H1 (cell line): ENCODE data around the gene TARP.
"Not testable (repeated sequence)": the region's sequence is repeated elsewhere in the genome, so short reads cannot be mapped to it uniquely, and the experiment has no call there.

Experiments used
- CTCF ChIA-PET: fragments of 300-600 bp; sonication (Branson Sonifier 250); formaldehyde crosslinking; loops from one replicate; lab custom pipeline; 2021; ENCODE audit not compliant: partially characterized antibody; lab: Charles Lee
- POLR2A ChIA-PET: fragments of 300-600 bp; sonication (Branson Sonifier 250); formaldehyde crosslinking; loops from one replicate; lab custom pipeline; 2021; ENCODE audit warnings: inconsistent platforms; ENCODE audit not compliant: partially characterized antibody; lab: Charles Lee
- DNase-seq, 2 experiments: peaks; one replicate each; pipeline versions ENCODE4 v3.0.0 to v3.0.0-alpha.2; 2010 to 2022; ENCODE audit warnings: low spot score in 2 of 2, low read depth in 1 of 2, mixed read lengths in 1 of 2
- FAIRE-seq: peaks from 2 replicates; lab custom pipeline; 2011; peaks lifted over from hg19 to GRCh38; lab: Jason Lieb, UNC
- H2AFZ ChIP-seq: 2 replicates; pipeline ENCODE4 v1.8.1; 2012; ENCODE audit warnings: low read length, inconsistent platforms
- H2AK5ac ChIP-seq: 2 replicates; pipeline ENCODE4 v1.6.1; 2013; ENCODE audit warnings: low read depth, low read length
- H2BK120ac ChIP-seq: replicated peaks from 2 replicates; pipeline ENCODE3; 2013; ENCODE audit warnings: low read depth, low read length, inconsistent platforms
- H2BK12ac ChIP-seq: 2 replicates; pipeline ENCODE4 v1.6.1; 2013; ENCODE audit warnings: low read depth, low read length
- H2BK15ac ChIP-seq: 2 replicates; pipeline ENCODE4 v1.6.1; 2013; ENCODE audit warnings: low read length
- H2BK20ac ChIP-seq: 2 replicates; pipeline ENCODE4 v1.6.1; 2013; ENCODE audit warnings: low read length
- H2BK5ac ChIP-seq: 2 replicates; pipeline ENCODE4 v1.6.1; 2013; ENCODE audit warnings: low read depth, low read length
- H3K14ac ChIP-seq: 2 replicates; pipeline ENCODE4 v1.6.1; 2013; ENCODE audit warnings: inconsistent platforms; ENCODE audit not compliant: insufficient read length
- H3K18ac ChIP-seq: 2 replicates; pipeline ENCODE4 v1.6.1; 2013; ENCODE audit warnings: low read length; ENCODE audit errors: extremely low read depth
- H3K23ac ChIP-seq: 2 replicates; pipeline ENCODE4 v1.6.1; 2013; ENCODE audit warnings: inconsistent platforms; ENCODE audit not compliant: insufficient read length
- H3K23me2 ChIP-seq: 2 replicates; pipeline ENCODE4 v1.6.1; 2013; ENCODE audit warnings: low read depth, low read length
- H3K27ac ChIP-seq: 2 replicates; pipeline ENCODE4 v1.6.1; 2011; ENCODE audit warnings: low read depth, low read length, inconsistent platforms
- H3K27me3 ChIP-seq, 4 experiments: replicated peaks in 1 of 4; 1 replicate in 1 of 4; 2 replicates in 3 of 4; pipeline versions ENCODE4 v1.6.1 to v1.8.1; 2011 to 2013; ENCODE audit warnings: low read length in 3 of 4, mild to moderate bottlenecking in 3 of 4, inconsistent platforms in 2 of 4, mixed read lengths in 2 of 4, moderate library complexity in 1 of 4; ENCODE audit not compliant: control insufficient read depth in 3 of 4, insufficient read depth in 3 of 4; ENCODE audit errors: extremely low read depth in 1 of 4
- H3K36me3 ChIP-seq, 4 experiments: 2 replicates each; pipeline versions ENCODE4 v1.6.1 to v1.8.1; 2011 to 2013; ENCODE audit warnings: mild to moderate bottlenecking in 4 of 4, low read length in 3 of 4, moderate library complexity in 2 of 4, control low read depth in 1 of 4, inconsistent platforms in 1 of 4; ENCODE audit not compliant: insufficient read depth in 4 of 4, control insufficient read depth in 2 of 4
- H3K4ac ChIP-seq: replicated peaks from 2 replicates; pipeline ENCODE3; 2013; ENCODE audit warnings: low read length, low read depth, mixed read lengths, inconsistent platforms; ENCODE audit not compliant: insufficient read length
- H3K4me1 ChIP-seq, 4 experiments: replicated peaks in 1 of 4; 1 replicate in 1 of 4; 2 replicates in 3 of 4; pipeline versions ENCODE4 v1.6.1 to v1.8.1; 2011 to 2013; ENCODE audit warnings: low read length in 3 of 4, inconsistent platforms in 2 of 4, mixed read lengths in 1 of 4; ENCODE audit not compliant: insufficient read depth in 4 of 4, control insufficient read depth in 3 of 4
- H3K4me2 ChIP-seq, 2 experiments: 2 replicates each; pipeline versions ENCODE4 v1.6.1 to v1.8.1; 2011 to 2013; ENCODE audit warnings: low read depth in 2 of 2, low read length in 2 of 2, control low read depth in 1 of 2, inconsistent platforms in 1 of 2, mild to moderate bottlenecking in 1 of 2; ENCODE audit not compliant: insufficient read depth in 1 of 2
- H3K4me3 ChIP-seq, 4 experiments: fragments of 200-600, 300-600 bp in 1 of 4; sonication (generic), shearing (Covaris generic), sonication (Bioruptor Twin) in 1 of 4; 2 replicates each; pipeline versions ENCODE4 v1.5.1 to v1.8.1; 2011 to 2016; ENCODE audit warnings: low read length in 4 of 4, low read depth in 3 of 4, control low read depth in 2 of 4, inconsistent platforms in 2 of 4, mild to moderate bottlenecking in 2 of 4, mixed read lengths in 1 of 4, moderate library complexity in 1 of 4; ENCODE audit not compliant: insufficient read depth in 2 of 4; ENCODE audit errors: extremely low read depth in 1 of 4
- H3K56ac ChIP-seq: replicated peaks from 2 replicates; pipeline ENCODE3; 2013; ENCODE audit warnings: low read depth, mild to moderate bottlenecking, mixed read lengths, low read length, inconsistent platforms; ENCODE audit not compliant: insufficient read length
- H3K79me1 ChIP-seq: 2 replicates; pipeline ENCODE4 v1.6.1; 2013; ENCODE audit warnings: low read depth, low read length, control low read depth
- H3K79me2 ChIP-seq, 2 experiments: 2 replicates each; pipeline versions ENCODE4 v1.6.1 to v1.8.1; 2012 to 2013; ENCODE audit warnings: low read length in 2 of 2, mild to moderate bottlenecking in 2 of 2, inconsistent platforms in 1 of 2; ENCODE audit not compliant: insufficient read depth in 2 of 2, control insufficient read depth in 1 of 2
- H3K9ac ChIP-seq, 4 experiments: replicated peaks in 1 of 4; 1 replicate in 1 of 4; 2 replicates in 3 of 4; pipeline versions ENCODE4 v1.6.1 to v1.8.1; 2011 to 2013; ENCODE audit warnings: low read depth in 3 of 4, low read length in 3 of 4, control low read depth in 2 of 4, mild to moderate bottlenecking in 2 of 4, moderate library complexity in 2 of 4, inconsistent platforms in 1 of 4; ENCODE audit errors: extremely low read depth in 1 of 4
- H3K9me3 ChIP-seq, 2 experiments: 2 replicates each; pipeline versions ENCODE4 v1.6.1 to v1.8.1; 2012 to 2013; ENCODE audit warnings: mild to moderate bottlenecking in 2 of 2, moderate library complexity in 2 of 2, control low read depth in 1 of 2, inconsistent platforms in 1 of 2, low read depth in 1 of 2, low read length in 1 of 2, mixed read lengths in 1 of 2; ENCODE audit not compliant: insufficient read depth in 2 of 2
- H4K20me1 ChIP-seq, 2 experiments: replicated peaks in 1 of 2; 2 replicates each; pipeline versions ENCODE3 to v1.8.1; 2011 to 2013; ENCODE audit warnings: inconsistent platforms in 2 of 2, low read length in 2 of 2, mild to moderate bottlenecking in 1 of 2; ENCODE audit not compliant: insufficient read depth in 2 of 2, control insufficient read depth in 1 of 2
- H4K5ac ChIP-seq: 2 replicates; pipeline ENCODE4 v1.6.1; 2013; ENCODE audit warnings: low read length, low read depth, mixed read lengths, inconsistent platforms; ENCODE audit not compliant: insufficient read length
- H4K8ac ChIP-seq: 2 replicates; pipeline ENCODE4 v1.8.0; 2013; ENCODE audit warnings: mild to moderate bottlenecking, moderate library complexity, low read length, inconsistent platforms; ENCODE audit not compliant: insufficient read depth; ENCODE audit errors: extremely low read depth
- H4K91ac ChIP-seq: replicated peaks from 2 replicates; pipeline ENCODE3; 2013; ENCODE audit warnings: low read length, mixed read lengths, inconsistent platforms; ENCODE audit not compliant: insufficient read length
- WGBS, 2 experiments: shearing (Covaris generic) in 1 of 2; methylation state at CpG; one replicate each; pipeline versions ENCODE4 v1.1.6 to v1.1.7; 2013 to 2015; ENCODE audit warnings: low lambda C conversion rate in 2 of 2, mixed read lengths in 2 of 2, inconsistent platforms in 1 of 2, low coverage in 1 of 2, missing lambda C conversion rate in 1 of 2; ENCODE audit not compliant: insufficient replicate concordance in 2 of 2, insufficient coverage in 1 of 2, insufficient read length in 1 of 2; ENCODE audit errors: extremely low coverage in 1 of 2, missing lambda C conversion rate in 1 of 2; 5-methylcytosine and 5-hydroxymethylcytosine counted together

Gene TARP

DNA sequence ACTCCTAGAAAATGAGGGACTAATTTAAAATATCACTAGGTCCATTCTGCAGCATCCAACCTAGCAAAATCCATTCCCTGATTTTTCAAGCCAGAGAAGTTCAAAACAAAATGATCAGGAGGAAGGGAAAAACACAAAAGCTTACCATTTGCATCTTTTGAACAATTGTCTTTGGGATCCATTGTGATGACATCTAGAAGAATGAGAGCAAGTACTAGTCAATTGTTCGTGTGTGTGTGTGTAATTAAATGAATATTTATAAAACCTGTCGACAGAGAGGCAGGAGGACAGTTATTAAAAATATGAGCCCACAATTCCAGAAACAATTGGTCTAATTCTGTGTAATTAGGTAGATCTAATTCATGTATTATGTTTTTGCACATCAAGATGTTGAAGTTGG, 11.4 kb downstream of the TARP start:
- H3K4me1 ChIP-seq, POLR2A ChIA-PET, H3K14ac ChIP-seq, H2AK5ac ChIP-seq, H3K27me3 ChIP-seq, H4K5ac ChIP-seq, H3K23me2 ChIP-seq, H3K79me1 ChIP-seq, H2BK15ac ChIP-seq, DNase-seq, FAIRE-seq, H3K23ac ChIP-seq, H3K4me2 ChIP-seq, H3K79me2 ChIP-seq, H3K18ac ChIP-seq, H2BK120ac ChIP-seq, H3K4me3 ChIP-seq, H2BK20ac ChIP-seq, H3K9me3 ChIP-seq, H4K20me1 ChIP-seq, H4K91ac ChIP-seq, H4K8ac ChIP-seq, H3K9ac ChIP-seq, H3K4ac ChIP-seq, H3K27ac ChIP-seq, H3K36me3 ChIP-seq, H2BK12ac ChIP-seq, H2AFZ ChIP-seq, H2BK5ac ChIP-seq, H3K56ac ChIP-seq: not testable (repeated sequence)
- WGBS, 2 experiments, result 87% methylated on average over 2 of the region's 2 CpGs; no CpG with 5 or more reads in 1 of the 2 experiments
- CTCF ChIA-PET, result interaction anchor here (1.0 to 2.0 kb wide), 2 partner anchors 56 to 74 kb away, joined by 6 to 9 read pairs; no protein-coding TSS in a partner anchor

DNA sequence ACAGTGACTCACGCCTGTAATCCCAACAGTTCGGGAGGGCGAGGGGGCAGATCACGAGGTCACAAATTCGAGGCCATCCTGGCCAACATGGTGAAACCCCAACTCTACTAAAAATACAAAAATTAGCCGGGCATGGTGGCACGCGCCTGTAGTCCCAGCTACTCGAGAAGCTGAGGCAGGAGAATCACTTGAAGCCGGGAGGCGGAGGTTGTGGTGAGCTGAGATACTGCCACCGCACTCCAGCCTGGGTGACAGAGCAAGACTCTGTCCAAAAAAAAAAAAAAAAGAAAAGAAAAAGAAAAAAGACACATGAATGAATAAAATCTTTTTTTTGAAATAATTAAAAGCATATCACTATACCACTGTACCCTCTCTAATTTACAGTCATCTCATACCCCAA, 11.8 kb downstream of the TARP start:
- H3K4me1 ChIP-seq, H3K27ac ChIP-seq, H4K20me1 ChIP-seq, H3K23ac ChIP-seq, H2BK5ac ChIP-seq, H2BK12ac ChIP-seq, H3K4ac ChIP-seq, H2BK20ac ChIP-seq, H3K23me2 ChIP-seq, H3K56ac ChIP-seq, H3K36me3 ChIP-seq, H3K79me1 ChIP-seq, FAIRE-seq, H3K9me3 ChIP-seq, H3K4me2 ChIP-seq, POLR2A ChIA-PET, H2BK15ac ChIP-seq, DNase-seq, H4K91ac ChIP-seq, H2AFZ ChIP-seq, H3K9ac ChIP-seq, H3K4me3 ChIP-seq, H4K8ac ChIP-seq, H2BK120ac ChIP-seq, H3K14ac ChIP-seq, H3K27me3 ChIP-seq, H2AK5ac ChIP-seq, H3K79me2 ChIP-seq, H4K5ac ChIP-seq, H3K18ac ChIP-seq: not testable (repeated sequence)
- CTCF ChIA-PET, result interaction anchor here (0.6 to 1.1 kb wide), 3 partner anchors 57 to 1418 kb away, joined by 3 to 6 read pairs (median 4); no protein-coding TSS in a partner anchor
- 92% methylated on average over 12 of the region's 12 CpGs; no CpG with 5 or more reads in 1 of the 2 experiments for WGBS, 2 experiments
